HepG2 (cell line): ENCODE measurements around the gene ASZ1. TPM values are rescaled to one million over a fixed set of nuclear protein-coding genes. Genes with fewer than 3 reads are reported as not detected.

Experiments
- ATAC-seq: fragments of 200-7000 bp; cut with Tn5 transposase; 3 replicates; pipeline ENCODE4 v1.9.1; 2020; ENCODE audit warnings: mild to moderate bottlenecking, moderate library complexity
- BruUV-seq: library from RNA; stranded (reverse); fragments of 400-500 nt; replicated peaks from 2 replicates; lab custom pipeline; 2021; lab: Mats Ljungman, UMichigan
- CTCF ChIA-PET: fragments of 300-600 bp; formaldehyde crosslinking; extraction: SDS; loops from one replicate; lab custom pipeline; 2021; ENCODE audit warnings: low total read pairs, inconsistent platforms, low intra/inter-chr PET ratio; lab: Yijun Ruan, JAX
- POLR2A ChIA-PET: fragments of 350-600 bp; sonication (Branson Sonifier 250); formaldehyde crosslinking; loops from one replicate; lab custom pipeline; 2020; ENCODE audit warnings: antibody characterized with exemption, inconsistent platforms; lab: Yijun Ruan, JAX
- DNase-seq: peaks from one replicate; pipeline ENCODE4 v3.0.0-alpha.2; 2015; ENCODE audit warnings: low spot score
- FAIRE-seq: peaks from 3 replicates; lab custom pipeline; 2011; peaks lifted over from hg19 to GRCh38; lab: Jason Lieb, UNC
- H2AFZ ChIP-seq: one replicate; pipeline ENCODE4 v1.6.1; 2011; ENCODE audit warnings: low read length, inconsistent platforms
- H3K27ac ChIP-seq: fragments of 300-600 bp; 3 replicates; pipeline ENCODE4 v1.8.0; 2011; ENCODE audit warnings: mixed run types, mild to moderate bottlenecking, mixed read lengths, low read length, inconsistent platforms; ENCODE audit not compliant: insufficient read depth; ENCODE audit errors: extremely low read length
- H3K27me3 ChIP-seq, 2 experiments: fragments of 200-600 bp in 1 of 2; 2 replicates in 1 of 2; 3 replicates in 1 of 2; pipeline versions ENCODE4 v1.6.0 to v1.8.0; 2011; ENCODE audit warnings: low read length in 2 of 2, mild to moderate bottlenecking in 2 of 2, moderate library complexity in 2 of 2, inconsistent platforms in 1 of 2; ENCODE audit not compliant: insufficient read depth in 2 of 2, control insufficient read depth in 1 of 2
- H3K36me3 ChIP-seq, 2 experiments: fragments of 200-600 bp in 1 of 2; replicated peaks in 1 of 2; 2 replicates in 1 of 2; 3 replicates in 1 of 2; pipeline versions ENCODE4 v1.5.1 to v1.8.0; 2011; ENCODE audit warnings: low read length in 2 of 2, inconsistent platforms in 1 of 2; ENCODE audit not compliant: insufficient read depth in 2 of 2, control insufficient read depth in 1 of 2
- H3K4me1 ChIP-seq: 2 replicates; pipeline ENCODE4 v1.5.1; 2012; ENCODE audit warnings: low read length, inconsistent platforms; ENCODE audit not compliant: insufficient read depth
- H3K4me2 ChIP-seq: 2 replicates; pipeline ENCODE4 v1.6.0; 2011; ENCODE audit warnings: low read depth, low read length, inconsistent platforms
- H3K4me3 ChIP-seq, 3 experiments: fragments of 200-600 bp in 1 of 3; sonication (generic), shearing (Covaris generic) in 1 of 3; replicated peaks in 1 of 3; 2 replicates each; pipeline ENCODE4 v1.5.1; 2011 to 2016; ENCODE audit warnings: low read length in 3 of 3, inconsistent platforms in 2 of 3, low read depth in 2 of 3, mild to moderate bottlenecking in 2 of 3, control low read depth in 1 of 3, mixed read lengths in 1 of 3; ENCODE audit not compliant: insufficient read depth in 1 of 3
- H3K79me2 ChIP-seq: one replicate; pipeline ENCODE4 v1.6.1; 2011; ENCODE audit warnings: low read length, inconsistent platforms; ENCODE audit not compliant: insufficient read depth
- H3K9ac ChIP-seq: 2 replicates; pipeline ENCODE4 v1.6.0; 2011; ENCODE audit warnings: mild to moderate bottlenecking, low read depth, low read length, inconsistent platforms; ENCODE audit not compliant: insufficient read depth
- H3K9me3 ChIP-seq: 2 replicates; pipeline ENCODE4 v1.5.1; 2012; ENCODE audit warnings: mild to moderate bottlenecking, low read length
- H4K20me1 ChIP-seq: 2 replicates; pipeline ENCODE4 v1.6.0; 2011; ENCODE audit warnings: inconsistent platforms, mild to moderate bottlenecking, low read length, moderate library complexity; ENCODE audit not compliant: insufficient read depth
- GATAD1 ChIP-seq: IDR thresholded peaks from 2 replicates; pipeline ENCODE4 v1.6.1; 2016; ENCODE audit warnings: missing genetic modification reagents, missing compliant biosample characterization
- PHF21A ChIP-seq: sonication (generic); formaldehyde crosslinking; IDR thresholded peaks from 2 replicates; pipeline ENCODE4 v1.5.0; 2020; ENCODE audit warnings: mild to moderate bottlenecking, missing genetic modification reagents
- POGZ ChIP-seq: sonication (generic); formaldehyde crosslinking; IDR thresholded peaks from 2 replicates; pipeline ENCODE4 v1.4.0; 2020; ENCODE audit warnings: mild to moderate bottlenecking, missing genetic modification reagents
- SAP130 ChIP-seq: IDR thresholded peaks from 2 replicates; pipeline ENCODE4 v1.6.1; 2016; ENCODE audit warnings: low read depth
- SMC3 ChIP-seq: IDR thresholded peaks from 2 replicates; pipeline ENCODE4 v1.6.1; 2011; ENCODE audit warnings: low read length, improper control_type of control experiment
- SNAI1 ChIP-seq: sonication (generic); formaldehyde crosslinking; IDR thresholded peaks from 2 replicates; pipeline ENCODE4 v1.5.0; 2020; ENCODE audit warnings: mild to moderate bottlenecking, missing genetic modification reagents, borderline replicate concordance
- SSRP1 ChIP-seq: IDR thresholded peaks from 2 replicates; pipeline ENCODE4 v1.6.1; 2016; ENCODE audit warnings: control low read depth
- STAG1 ChIP-seq: sonication (generic); formaldehyde crosslinking; IDR thresholded peaks from 2 replicates; pipeline ENCODE4 v1.4.0; 2020; ENCODE audit warnings: missing genetic modification reagents
- ZC3H13 ChIP-seq: sonication (generic); formaldehyde crosslinking; IDR thresholded peaks from 2 replicates; pipeline ENCODE4 v1.8.1; 2023; ENCODE audit warnings: mild to moderate bottlenecking, missing genetic modification reagents, moderate library complexity
- ZNF12 ChIP-seq: sonication (generic); formaldehyde crosslinking; IDR thresholded peaks from 2 replicates; pipeline ENCODE4 v1.5.0; 2020; ENCODE audit warnings: missing genetic modification reagents
- ZNF180 ChIP-seq: sonication (generic); formaldehyde crosslinking; IDR thresholded peaks from 2 replicates; pipeline ENCODE4 v1.4.0; 2020; ENCODE audit warnings: low read depth, missing genetic modification reagents, borderline replicate concordance
- ZNF7 ChIP-seq: IDR thresholded peaks from 2 replicates; pipeline ENCODE4 v1.6.1; 2016; ENCODE audit warnings: missing biosample characterization, missing genetic modification reagents
- ZXDC ChIP-seq: sonication (generic); formaldehyde crosslinking; IDR thresholded peaks from 2 replicates; pipeline ENCODE4 v1.5.0; 2020; ENCODE audit warnings: mild to moderate bottlenecking, missing genetic modification reagents
- WGBS: methylation state at CpG from one replicate; pipeline ENCODE4 v1.1.6; 2017; ENCODE audit warnings: low lambda C conversion rate; 5-methylcytosine and 5-hydroxymethylcytosine counted together
- in situ Hi-C: cut with HindIII; loops from 2 replicates; pipeline ENCODE4 v1.10.0; 2017; ENCODE audit warnings: low pct_unique_long_range_greater_than_20kb; ENCODE audit not compliant: extremely low pct_ligation_motif_present
- intact Hi-C: fragments of 100-400 bp; cut with micrococcal nuclease; formaldehyde crosslinking; loops from one replicate; pipeline ENCODE4 v1.10.0; 2022; ENCODE audit not compliant: unreplicated experiment
- polyA plus RNA-seq, 8 experiments: library from polyadenylated mRNA; depleted of rRNA in 3 of 8; stranded (reverse) in 7 of 8; unstranded in 1 of 8; fragments of >200 nt; fragmentation: Illumina TruSeq in 4 of 8; extraction: Trizol in 4 of 8; gene quantifications; 2 replicates each; pipeline versions ENCODE4 v1.2.1 to v1.2.3, GENCODE V29; 2011 to 2016; ENCODE audit warnings: low read depth in 4 of 8, missing spikeins in 1 of 8, mixed read lengths in 1 of 8; ENCODE audit not compliant: insufficient read depth in 1 of 8
- total RNA-seq, 5 experiments: library from RNA; depleted of rRNA; stranded (reverse); fragments of >200 nt; fragmentation: Illumina TruSeq; extraction: Trizol; gene quantifications; 2 replicates each; pipeline ENCODE4 v1.2.3, GENCODE V29; 2016; ENCODE audit warnings: low read depth in 1 of 5

ASZ1 gene
- total and polyA plus RNA-seq, 2 of the 13 experiments (the other 11 are each of a cell fraction or from before 2014, with no cell fraction given): not detected

- peak; percentile 74 for ATAC-seq
These were observed 25.8 kb downstream of the ASZ1 start for GRCh38 chr7:117401293-117402002.

GRCh38 chr7:117399820-117400422, 27.4 kb downstream of the ASZ1 start:
- H3K27ac ChIP-seq: no peak overlapping the region
- no peaks in the 10 kb centered on the region for H3K36me3 ChIP-seq
- H2AFZ ChIP-seq: no peak overlapping the region
- no peak for DNase-seq
- no peak overlapping the region for H3K9ac ChIP-seq
- H3K27me3 ChIP-seq: no peaks in the 10 kb centered on the region
- ATAC-seq: no peak
- no peaks in the 10 kb centered on the region for H3K79me2 ChIP-seq
- H3K4me3 ChIP-seq: no peak overlapping the region
- H3K4me2 ChIP-seq: no peak overlapping the region
- CTCF ChIA-PET: no interaction called here
- in situ Hi-C loops (no loop called here), intact Hi-C loops (no loop called here)
- TF ChIP-seq ZNF12 (CRISPR knock-in tag) (no peak), ZNF180 (CRISPR knock-in tag) (no peak), SMC3 (0 out of 2 replicates have a peak, but pooled peaks have one; percentile 7), PHF21A (no peak), POGZ (CRISPR knock-in tag) (no peak), ZXDC (no peak), STAG1 (peak; percentile 41; the same call in 1 of the 2 replicates)
- H3K9me3 ChIP-seq: no peaks in the 10 kb centered on the region
- FAIRE-seq: no peak
- WGBS: 1% methylated on average over 4 of the region's 4 CpGs
- H3K4me1 ChIP-seq: no peaks in the 10 kb centered on the region
- no TSS peak for BruUV-seq
- POLR2A ChIA-PET: no interaction called here
- H4K20me1 ChIP-seq: no peaks in the 10 kb centered on the region

More at GRCh38 chr7:117401293-117402002, 25.8 kb downstream of the ASZ1 start:
- FAIRE-seq: no peak
- intact Hi-C loops (no loop called here), in situ Hi-C loops (no loop called here)
- Histone ChIP-seq H3K4me3 (no peak overlapping the region), H3K36me3 (no peaks in the 10 kb centered on the region), H2AFZ (no peak overlapping the region), H3K27me3 (no peaks in the 10 kb centered on the region), H3K9me3 (no peaks in the 10 kb centered on the region), H3K27ac (no peak overlapping the region), H3K9ac (no peak overlapping the region), H3K4me2 (no peak overlapping the region), H3K79me2 (no peaks in the 10 kb centered on the region), H3K4me1 (no peaks in the 10 kb centered on the region), H4K20me1 (no peaks in the 10 kb centered on the region)
- no peak for TF ChIP-seq SSRP1 (CRISPR knock-in tag)
- TF ChIP-seq ZC3H13: no peak
- TF ChIP-seq GATAD1 (CRISPR knock-in tag): no peak
- no peak for TF ChIP-seq ZNF7 (CRISPR knock-in tag)
- no peak for TF ChIP-seq SAP130 (CRISPR knock-in tag)
- TF ChIP-seq SNAI1 (CRISPR knock-in tag): no peak
- 30% methylated on average over 5 of the region's 5 CpGs for whole genome bisulfite sequencing
- no TSS peak for BruUV-seq
- DNase-seq: peak; percentile 5
- ChIA-PET POLR2A (no interaction called here), CTCF (no interaction called here)
